Tongue (tissue), 1 donor: ENCODE data around the gene ARSI. TPM values are rescaled to one million over a fixed set of nuclear protein-coding genes. Genes with fewer than 3 reads are reported as not detected.

Source experiments
- total RNA-seq: library from RNA; depleted of rRNA; stranded (reverse); fragments of >200 nt; gene quantifications from one replicate; pipeline ENCODE4 v1.2.3, GENCODE V29; 2014

ARSI gene
- total RNA-seq, 1 donor from 2014 or later: 18.9 TPM

Other genes with a start within 250 kb of the ARSI start
- gene CSF1R, start 216.4 kb downstream of the ARSI start, total RNA-seq: 21.6 TPM
- gene PDGFRB, start 147.1 kb downstream of the ARSI start, total RNA-seq: 129 TPM
- gene CDX1, start 136.1 kb downstream of the ARSI start, total RNA-seq: 0.31 TPM
- gene SLC6A7, start 112.8 kb downstream of the ARSI start, total RNA-seq: not detected
- 42.6 TPM for gene CAMK2A, start 13.1 kb downstream of the ARSI start, total RNA-seq
- 17.2 TPM for gene TCOF1, start 54.8 kb upstream of the ARSI start, total RNA-seq
- 75.4 TPM for gene CD74, start 110.0 kb upstream of the ARSI start, total RNA-seq
- gene RPS14, start 146.8 kb upstream of the ARSI start, total RNA-seq: 2,580 TPM
- 91.4 TPM for gene NDST1, start 205.2 kb upstream of the ARSI start, total RNA-seq